ENCODE results near the gene GRM5. TPM values are rescaled to one million over a fixed set of nuclear protein-coding genes. Genes with fewer than 3 reads are reported as not detected.

The GRM5 gene
- total and polyA plus RNA-seq, 4 donors, result not detected

- Histone ChIP-seq H3K27me3 (ENCODE audit: control insufficient read depth in 4 of 4, insufficient read depth in 4 of 4, low read length in 3 of 4) (peaks cover 0 to 10% (median 4%) of the 10 kb centered on the region in 4 donors), H3K9ac (ENCODE audit: low read depth in 1 of 2, low read length in 2 of 2) (no peak overlapping the region), H3K4me3 (ENCODE audit: low read depth in 1 of 3, low read length in 3 of 3) (no peak overlapping the region), H3K9me3 (ENCODE audit: control insufficient read depth in 4 of 4, low read length in 3 of 4) (no peaks in the 10 kb centered on the region), H3K27ac (ENCODE audit: low read depth in 1 of 2, low read length in 2 of 2) (no peak overlapping the region), H3K4me1 (ENCODE audit: control insufficient read depth in 4 of 4, insufficient read depth in 4 of 4, low read length in 3 of 4) (peaks cover 5 to 17% (median 10%) of the 10 kb centered on the region in 4 donors), H3K36me3 (ENCODE audit: control insufficient read depth in 4 of 4, insufficient read depth in 3 of 4, low read depth in 1 of 4, low read length in 3 of 4) (no peaks in the 10 kb centered on the region)
- DNase-seq (ENCODE audit: low spot score), result no peak
- WGBS, result 56% methylated on average over 1 of the region's 1 CpG
- TF ChIP-seq, protein P1, sequence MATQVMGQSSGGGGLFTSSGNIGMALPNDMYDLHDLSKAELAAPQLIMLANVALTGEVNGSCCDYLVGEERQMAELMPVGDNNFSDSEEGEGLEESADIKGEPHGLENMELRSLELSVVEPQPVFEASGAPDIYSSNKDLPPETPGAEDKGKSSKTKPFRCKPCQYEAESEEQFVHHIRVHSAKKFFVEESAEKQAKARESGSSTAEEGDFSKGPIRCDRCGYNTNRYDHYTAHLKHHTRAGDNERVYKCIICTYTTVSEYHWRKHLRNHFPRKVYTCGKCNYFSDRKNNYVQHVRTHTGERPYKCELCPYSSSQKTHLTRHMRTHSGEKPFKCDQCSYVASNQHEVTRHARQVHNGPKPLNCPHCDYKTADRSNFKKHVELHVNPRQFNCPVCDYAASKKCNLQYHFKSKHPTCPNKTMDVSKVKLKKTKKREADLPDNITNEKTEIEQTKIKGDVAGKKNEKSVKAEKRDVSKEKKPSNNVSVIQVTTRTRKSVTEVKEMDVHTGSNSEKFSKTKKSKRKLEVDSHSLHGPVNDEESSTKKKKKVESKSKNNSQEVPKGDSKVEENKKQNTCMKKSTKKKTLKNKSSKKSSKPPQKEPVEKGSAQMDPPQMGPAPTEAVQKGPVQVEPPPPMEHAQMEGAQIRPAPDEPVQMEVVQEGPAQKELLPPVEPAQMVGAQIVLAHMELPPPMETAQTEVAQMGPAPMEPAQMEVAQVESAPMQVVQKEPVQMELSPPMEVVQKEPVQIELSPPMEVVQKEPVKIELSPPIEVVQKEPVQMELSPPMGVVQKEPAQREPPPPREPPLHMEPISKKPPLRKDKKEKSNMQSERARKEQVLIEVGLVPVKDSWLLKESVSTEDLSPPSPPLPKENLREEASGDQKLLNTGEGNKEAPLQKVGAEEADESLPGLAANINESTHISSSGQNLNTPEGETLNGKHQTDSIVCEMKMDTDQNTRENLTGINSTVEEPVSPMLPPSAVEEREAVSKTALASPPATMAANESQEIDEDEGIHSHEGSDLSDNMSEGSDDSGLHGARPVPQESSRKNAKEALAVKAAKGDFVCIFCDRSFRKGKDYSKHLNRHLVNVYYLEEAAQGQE (IDR thresholded peaks at IDR 0.05), result no peak
- TF ChIP-seq HNF4A (conservative IDR thresholded peaks at IDR 0.05) (no peak), GABPA (IDR thresholded peaks at IDR 0.05 in 1 of 2, conservative IDR thresholded peaks at IDR 0.05 in 1 of 2) (no peak), RAD21 (IDR thresholded peaks at IDR 0.05) (no peak), CTCF (IDR thresholded peaks at IDR 0.05; ENCODE audit: low read depth, low read length, missing input control) (no peak), RXRA (IDR thresholded peaks at IDR 0.05) (no peak), HNF4G (IDR thresholded peaks at IDR 0.05) (no peak), FOXA1 (IDR thresholded peaks at IDR 0.05) (no peak), YY1 (IDR thresholded peaks at IDR 0.05) (no peak), MAX (IDR thresholded peaks at IDR 0.05) (no peak), JUND (IDR thresholded peaks at IDR 0.05) (no peak), FOXA2 (IDR thresholded peaks at IDR 0.05) (no peak), NR2F2 (IDR thresholded peaks at IDR 0.05) (no peak), EGR1 (IDR thresholded peaks at IDR 0.05; ENCODE audit: low read depth in 2 of 2) (no peak), TAF1 (conservative IDR thresholded peaks at IDR 0.05) (no peak), SP1 (IDR thresholded peaks at IDR 0.05) (no peak)
- TF ChIP-seq, protein P2, sequence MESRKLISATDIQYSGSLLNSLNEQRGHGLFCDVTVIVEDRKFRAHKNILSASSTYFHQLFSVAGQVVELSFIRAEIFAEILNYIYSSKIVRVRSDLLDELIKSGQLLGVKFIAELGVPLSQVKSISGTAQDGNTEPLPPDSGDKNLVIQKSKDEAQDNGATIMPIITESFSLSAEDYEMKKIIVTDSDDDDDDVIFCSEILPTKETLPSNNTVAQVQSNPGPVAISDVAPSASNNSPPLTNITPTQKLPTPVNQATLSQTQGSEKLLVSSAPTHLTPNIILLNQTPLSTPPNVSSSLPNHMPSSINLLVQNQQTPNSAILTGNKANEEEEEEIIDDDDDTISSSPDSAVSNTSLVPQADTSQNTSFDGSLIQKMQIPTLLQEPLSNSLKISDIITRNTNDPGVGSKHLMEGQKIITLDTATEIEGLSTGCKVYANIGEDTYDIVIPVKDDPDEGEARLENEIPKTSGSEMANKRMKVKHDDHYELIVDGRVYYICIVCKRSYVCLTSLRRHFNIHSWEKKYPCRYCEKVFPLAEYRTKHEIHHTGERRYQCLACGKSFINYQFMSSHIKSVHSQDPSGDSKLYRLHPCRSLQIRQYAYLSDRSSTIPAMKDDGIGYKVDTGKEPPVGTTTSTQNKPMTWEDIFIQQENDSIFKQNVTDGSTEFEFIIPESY (IDR thresholded peaks at IDR 0.05), result no peak
- TF ChIP-seq, protein P3, sequence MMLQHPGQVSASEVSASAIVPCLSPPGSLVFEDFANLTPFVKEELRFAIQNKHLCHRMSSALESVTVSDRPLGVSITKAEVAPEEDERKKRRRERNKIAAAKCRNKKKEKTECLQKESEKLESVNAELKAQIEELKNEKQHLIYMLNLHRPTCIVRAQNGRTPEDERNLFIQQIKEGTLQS (IDR thresholded peaks at IDR 0.05), result no peak
Observed at GRCh38 chr11:88511006-88511405, 554.8 kb downstream of the GRM5 start.
